Astrocyte (in vitro differentiated cells and primary cell): Measurements from ENCODE around the gene GLYAT. TPM values are rescaled to one million over a fixed set of nuclear protein-coding genes. Genes with fewer than 3 reads are reported as not detected.

Source experiments
- DNase-seq: peaks from one replicate; pipeline ENCODE4 v3.0.0-alpha.2; 2010; ENCODE audit warnings: low read depth
- FAIRE-seq: peaks from 2 replicates; lab custom pipeline; 2011; peaks lifted over from hg19 to GRCh38; lab: Jason Lieb, UNC
- H2AFZ ChIP-seq: 2 replicates; pipeline ENCODE4 v1.6.0; 2012; ENCODE audit warnings: low read depth, low read length, inconsistent platforms
- H3K27ac ChIP-seq: 2 replicates; pipeline ENCODE4 v1.5.1; 2011; ENCODE audit warnings: low read depth, low read length, inconsistent platforms
- H3K27me3 ChIP-seq: 2 replicates; pipeline ENCODE4 v1.6.0; 2011; ENCODE audit warnings: low read length, inconsistent platforms; ENCODE audit not compliant: insufficient read depth
- H3K36me3 ChIP-seq: 2 replicates; pipeline ENCODE4 v1.5.1; 2011; ENCODE audit warnings: low read length, inconsistent platforms; ENCODE audit not compliant: insufficient read depth
- H3K4me1 ChIP-seq: 2 replicates; pipeline ENCODE4 v1.5.1; 2011; ENCODE audit warnings: low read length, inconsistent platforms; ENCODE audit not compliant: insufficient read depth
- H3K4me2 ChIP-seq: 2 replicates; pipeline ENCODE4 v1.6.0; 2012; ENCODE audit warnings: low read length, inconsistent platforms
- H3K4me3 ChIP-seq: 2 replicates; pipeline ENCODE4 v1.5.1; 2011; ENCODE audit warnings: low read depth, mild to moderate bottlenecking, low read length, inconsistent platforms; ENCODE audit not compliant: insufficient read depth
- H3K79me2 ChIP-seq: 2 replicates; pipeline ENCODE4 v1.6.0; 2012; ENCODE audit warnings: mild to moderate bottlenecking, low read length, inconsistent platforms; ENCODE audit not compliant: insufficient read depth
- H3K9ac ChIP-seq: 2 replicates; pipeline ENCODE4 v1.6.0; 2012; ENCODE audit warnings: mild to moderate bottlenecking, low read length, inconsistent platforms
- H3K9me3 ChIP-seq: 2 replicates; pipeline ENCODE4 v1.5.1; 2012; ENCODE audit warnings: low read depth, mild to moderate bottlenecking, low read length, inconsistent platforms; ENCODE audit not compliant: insufficient read depth
- H4K20me1 ChIP-seq: 2 replicates; pipeline ENCODE4 v1.6.0; 2012; ENCODE audit warnings: low read length, inconsistent platforms; ENCODE audit not compliant: insufficient read depth
- H3K27ac Mint-ChIP-seq: one replicate; pipeline ENCODE4 v1.8.0; 2021; ENCODE audit warnings: mild to moderate bottlenecking, mixed read lengths; ENCODE audit not compliant: unreplicated experiment
- H3K27me3 Mint-ChIP-seq: one replicate; pipeline ENCODE4 v1.8.0; 2021; ENCODE audit warnings: low read depth, mixed read lengths; ENCODE audit not compliant: unreplicated experiment
- H3K36me3 Mint-ChIP-seq: one replicate; pipeline ENCODE4 v1.8.0; 2021; ENCODE audit warnings: low read depth, mixed read lengths; ENCODE audit not compliant: unreplicated experiment
- H3K4me1 Mint-ChIP-seq: one replicate; pipeline ENCODE4 v1.8.0; 2021; ENCODE audit warnings: low read depth, mixed read lengths; ENCODE audit not compliant: unreplicated experiment
- H3K4me3 Mint-ChIP-seq: one replicate; pipeline ENCODE4 v1.8.0; 2021; ENCODE audit warnings: mild to moderate bottlenecking, moderate library complexity, mixed read lengths; ENCODE audit not compliant: unreplicated experiment
- H3K9me3 Mint-ChIP-seq: one replicate; pipeline ENCODE4 v1.8.0; 2021; ENCODE audit warnings: mild to moderate bottlenecking, mixed read lengths; ENCODE audit not compliant: unreplicated experiment
- CTCF ChIP-seq: IDR thresholded peaks from 2 replicates; pipeline ENCODE4 v1.5.1; 2011; ENCODE audit warnings: low read depth, mild to moderate bottlenecking, inconsistent platforms, low read length, moderate library complexity; ENCODE audit not compliant: insufficient read depth
- EZH2 ChIP-seq: IDR thresholded peaks from 2 replicates; pipeline ENCODE4 v1.6.1; 2012; ENCODE audit warnings: mild to moderate bottlenecking, low read length, inconsistent platforms; ENCODE audit not compliant: insufficient read depth
- total RNA-seq: library from RNA; stranded (reverse); gene quantifications from 2 replicates; pipeline ENCODE4 v1.2.1, GENCODE V29; 2021

GLYAT gene
- total RNA-seq, 1 donor from 2014 or later, result not detected

DNA sequence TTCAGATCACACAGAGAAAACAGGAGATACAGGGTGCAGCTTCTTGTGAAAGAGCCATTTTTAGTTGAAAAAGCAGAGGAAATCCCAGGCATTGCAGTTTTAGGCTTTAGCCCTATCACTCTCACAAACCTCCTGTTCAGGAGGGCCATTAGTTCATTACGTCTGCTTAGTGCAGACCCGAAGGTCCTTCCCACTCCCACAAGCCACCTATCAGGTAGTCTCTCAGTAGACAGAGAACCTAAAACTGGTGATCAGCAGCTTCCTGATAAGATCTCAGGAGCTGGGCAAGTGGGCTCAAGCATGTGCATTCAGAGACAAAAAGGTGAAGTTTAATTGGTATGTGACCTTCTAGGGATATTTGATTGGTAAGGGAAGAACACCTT, 4.3 kb downstream of the GLYAT start:
- Histone ChIP-seq H3K9ac (no peak overlapping the region), H3K4me1 (no peaks in the 10 kb centered on the region), H3K4me2 (no peak overlapping the region), H3K27ac (no peak overlapping the region), H3K9me3 (no peaks in the 10 kb centered on the region), H2AFZ (no peak overlapping the region), H3K27me3 (no peaks in the 10 kb centered on the region), H4K20me1 (no peaks in the 10 kb centered on the region), H3K4me3 (no peak overlapping the region), H3K79me2 (no peaks in the 10 kb centered on the region), H3K36me3 (no peaks in the 10 kb centered on the region)
- Mint-ChIP-seq H3K36me3 (no peaks in the 10 kb centered on the region), H3K27me3 (peaks cover 9% of the 10 kb centered on the region), H3K9me3 (peaks cover 3% of the 10 kb centered on the region), H3K27ac (no peak overlapping the region), H3K4me1 (peaks cover 4% of the 10 kb centered on the region), H3K4me3 (no peak overlapping the region)
- no peak for TF ChIP-seq EZH2
- TF ChIP-seq CTCF, result no peak
- FAIRE-seq (no peak), DNase-seq (no peak)

DNA sequence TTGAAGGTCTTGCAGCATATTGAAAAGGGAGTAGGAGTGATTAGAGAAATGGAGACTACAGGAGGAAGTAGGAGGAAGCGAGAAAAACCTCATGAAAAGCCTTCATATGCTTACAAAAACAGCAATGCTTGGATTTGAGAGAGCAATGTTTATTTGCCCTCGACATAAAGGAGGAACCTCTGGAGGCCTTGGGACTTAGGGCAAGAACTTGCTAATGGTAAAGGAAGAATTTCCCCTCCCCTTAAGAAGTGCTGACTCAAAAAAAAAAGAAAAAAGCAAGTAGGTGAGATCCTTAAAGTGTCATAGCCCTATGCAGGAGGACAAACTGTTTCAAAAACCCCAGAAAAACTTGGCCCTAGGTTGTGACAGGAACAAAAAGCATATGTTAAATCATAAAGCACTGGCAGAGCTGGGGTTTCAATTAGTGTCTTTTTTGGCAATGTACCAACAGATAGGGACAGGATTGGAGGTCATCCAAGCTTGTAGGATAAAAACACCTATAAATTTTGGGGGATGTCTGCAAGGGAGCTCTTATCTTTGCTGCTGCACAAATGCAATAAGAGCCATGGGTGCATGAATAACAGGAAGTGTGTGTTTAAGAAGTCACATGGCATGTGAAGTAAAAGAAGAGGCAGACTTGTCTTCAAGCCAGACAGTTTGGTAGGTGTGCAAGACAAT, 4.9 kb downstream of the GLYAT start:
- H3K4me1 ChIP-seq, result no peaks in the 10 kb centered on the region
- H3K4me2 ChIP-seq, result no peak overlapping the region
- H3K36me3 ChIP-seq, result no peaks in the 10 kb centered on the region
- H3K27ac Mint-ChIP-seq, result no peak overlapping the region
- H3K27me3 Mint-ChIP-seq, result peaks cover 8% of the 10 kb centered on the region
- no peaks in the 10 kb centered on the region for H3K9me3 ChIP-seq
- H3K4me3 ChIP-seq, result no peak overlapping the region
- TF ChIP-seq EZH2 (no peak), CTCF (no peak)
- FAIRE-seq (no peak), DNase-seq (no peak)
- no peak overlapping the region for H3K27ac ChIP-seq
- H2AFZ ChIP-seq, result no peak overlapping the region
- no peak overlapping the region for H3K9ac ChIP-seq
- H3K36me3 Mint-ChIP-seq, result no peaks in the 10 kb centered on the region
- peaks cover 4% of the 10 kb centered on the region for H3K4me1 Mint-ChIP-seq
- H3K79me2 ChIP-seq, result no peaks in the 10 kb centered on the region
- H3K4me3 Mint-ChIP-seq, result no peak overlapping the region
- no peaks in the 10 kb centered on the region for H3K27me3 ChIP-seq
- H4K20me1 ChIP-seq, result no peaks in the 10 kb centered on the region
- peaks cover 3% of the 10 kb centered on the region for H3K9me3 Mint-ChIP-seq

DNA sequence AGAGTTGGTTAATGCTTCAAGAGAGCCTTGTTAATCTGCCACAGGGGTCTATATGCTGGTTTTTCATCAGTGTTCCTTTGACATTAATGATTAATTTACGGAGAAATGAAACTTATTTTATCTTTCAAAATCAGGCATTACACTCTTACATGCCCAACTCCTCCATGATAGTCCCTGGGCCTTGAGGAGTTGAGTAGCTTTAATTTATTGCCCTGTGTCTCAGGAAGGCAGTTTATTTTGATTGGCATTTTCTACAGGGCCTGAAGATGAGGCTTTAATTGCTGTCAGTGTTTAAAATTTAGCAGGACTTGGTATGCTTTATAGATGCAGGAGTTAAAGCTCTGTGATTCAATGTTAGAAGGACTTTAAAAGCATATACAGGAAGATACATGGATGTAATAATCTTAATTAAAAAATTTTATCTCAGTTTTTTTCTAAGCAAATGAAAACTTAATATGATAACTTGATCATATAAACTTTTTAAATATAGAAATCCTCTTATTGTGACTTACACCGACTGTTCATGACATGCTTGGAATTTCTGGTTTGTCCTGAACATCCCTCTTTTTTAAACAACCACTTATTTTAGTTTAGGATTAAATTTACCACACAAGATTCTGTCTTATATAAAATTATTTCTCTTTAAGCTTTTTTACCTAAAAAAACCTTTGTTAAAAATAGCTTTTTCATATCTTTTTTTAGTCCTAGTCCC, 12.2 kb downstream of the GLYAT start:
- no peak for FAIRE-seq
- no peaks in the 10 kb centered on the region for H3K9me3 Mint-ChIP-seq

More for the DNA sequence above, 12.2 kb downstream of the GLYAT start:
- no peaks in the 10 kb centered on the region for H3K36me3 ChIP-seq
- H3K79me2 ChIP-seq, result no peaks in the 10 kb centered on the region
- no peak overlapping the region for H3K9ac ChIP-seq
- H2AFZ ChIP-seq, result no peak overlapping the region
- no peak overlapping the region for H3K27ac Mint-ChIP-seq
- no peaks in the 10 kb centered on the region for H3K4me1 ChIP-seq
- no peak overlapping the region for H3K27ac ChIP-seq
- no peaks in the 10 kb centered on the region for H3K36me3 Mint-ChIP-seq
- H4K20me1 ChIP-seq, result no peaks in the 10 kb centered on the region
- peaks cover 2% of the 10 kb centered on the region for H3K27me3 Mint-ChIP-seq
- H3K4me3 ChIP-seq, result no peak overlapping the region
- H3K9me3 ChIP-seq, result no peaks in the 10 kb centered on the region
- H3K4me1 Mint-ChIP-seq, result no peaks in the 10 kb centered on the region
- TF ChIP-seq EZH2 (no peak), CTCF (no peak)
- H3K27me3 ChIP-seq, result no peaks in the 10 kb centered on the region
- H3K4me2 ChIP-seq, result no peak overlapping the region
- no peak for DNase-seq
- no peak overlapping the region for H3K4me3 Mint-ChIP-seq
